Caco-2 (cell line): Measurements from ENCODE around the gene NMNAT3. TPM values are rescaled to one million over a fixed set of nuclear protein-coding genes. Genes with fewer than 3 reads are reported as not detected.

Source experiments
- BruUV-seq: library from RNA; stranded (reverse); fragments of 400-500 nt; replicated peaks from 2 replicates; lab custom pipeline; 2021; lab: Mats Ljungman, UMichigan
- CTCF ChIA-PET: fragments of 300-600 bp; sonication (Branson Sonifier 250); formaldehyde crosslinking; loops from one replicate; lab custom pipeline; 2022; ENCODE audit warnings: antibody characterized with exemption; lab: Charles Lee
- POLR2A ChIA-PET: fragments of 300-600 bp; sonication (Branson Sonifier 250); formaldehyde crosslinking; loops from one replicate; lab custom pipeline; 2022; ENCODE audit warnings: antibody characterized with exemption; lab: Charles Lee
- DNase-seq, 2 experiments: peaks; one replicate each; pipeline versions ENCODE4 v3.0.0 to v3.0.0-alpha.2; 2020 to 2022
- H3K27me3 ChIP-seq: replicated peaks from 2 replicates; pipeline ENCODE4 v1.6.0; 2011; ENCODE audit warnings: low read length; ENCODE audit not compliant: control insufficient read depth, insufficient read depth
- H3K36me3 ChIP-seq: 2 replicates; pipeline ENCODE4 v1.5.1; 2011; ENCODE audit warnings: low read length; ENCODE audit not compliant: control insufficient read depth, insufficient read depth
- H3K4me1 ChIP-seq: fragments of 250-450 bp; sonication (Bioruptor Pico); 2 replicates; pipeline ENCODE4 v1.5.1; 2020; ENCODE audit warnings: mild to moderate bottlenecking
- H3K4me3 ChIP-seq: 2 replicates; pipeline ENCODE4 v1.5.1; 2011; ENCODE audit warnings: low read depth, mild to moderate bottlenecking, control low read depth, low read length
- H3K9me3 ChIP-seq: fragments of 250-450 bp; sonication (Bioruptor Pico); 2 replicates; pipeline ENCODE4 v1.5.1; 2020; ENCODE audit warnings: mild to moderate bottlenecking, moderate library complexity
- H3K27ac Mint-ChIP-seq: one replicate; pipeline ENCODE4 v1.8.0; 2022; ENCODE audit warnings: mixed read lengths; ENCODE audit not compliant: unreplicated experiment
- H3K27me3 Mint-ChIP-seq: one replicate; pipeline ENCODE4 v1.8.0; 2022; ENCODE audit warnings: mixed read lengths; ENCODE audit not compliant: insufficient read depth, unreplicated experiment
- H3K36me3 Mint-ChIP-seq: one replicate; pipeline ENCODE4 v1.8.0; 2022; ENCODE audit warnings: mild to moderate bottlenecking, mixed read lengths; ENCODE audit not compliant: insufficient read depth, unreplicated experiment
- H3K4me1 Mint-ChIP-seq: one replicate; pipeline ENCODE4 v1.8.0; 2022; ENCODE audit warnings: low read depth, mixed read lengths; ENCODE audit not compliant: unreplicated experiment
- H3K4me3 Mint-ChIP-seq: one replicate; pipeline ENCODE4 v1.8.0; 2022; ENCODE audit warnings: mild to moderate bottlenecking, moderate library complexity, mixed read lengths; ENCODE audit not compliant: unreplicated experiment
- H3K9me3 Mint-ChIP-seq: one replicate; pipeline ENCODE4 v1.8.0; 2022; ENCODE audit warnings: mixed read lengths; ENCODE audit not compliant: unreplicated experiment
- CTCF ChIP-seq, 2 experiments: fragments of 200-600 bp in 1 of 2; IDR thresholded peaks; 1 replicate in 1 of 2; 2 replicates in 1 of 2; pipeline versions ENCODE4 v1.5.1 to v1.8.0; 2011 to 2022; ENCODE audit warnings: antibody characterized with exemption in 1 of 2, control low read depth in 1 of 2, inconsistent platforms in 1 of 2, low read depth in 1 of 2, low read length in 1 of 2, mild to moderate bottlenecking in 1 of 2, moderate library complexity in 1 of 2; ENCODE audit not compliant: insufficient read depth in 1 of 2, severe bottlenecking in 1 of 2, unreplicated experiment in 1 of 2
- intact Hi-C: fragments of 100-400 bp; cut with micrococcal nuclease; formaldehyde crosslinking; loops from one replicate; pipeline ENCODE4 v1.10.0; 2022; ENCODE audit not compliant: unreplicated experiment
- total RNA-seq: library from RNA; stranded (reverse); gene quantifications from 2 replicates; pipeline ENCODE4 v1.2.3, GENCODE V29; 2022

The NMNAT3 gene
- total RNA-seq, 1 experiment from 2014 or later = 17.6 TPM

GRCh38 chr3:139652561-139652960 lies 25.2 kb downstream of the NMNAT3 start:
- BruUV-seq = no TSS peak
- no peak for TF ChIP-seq CTCF (IDR thresholded peaks at IDR 0.05; ENCODE audit: insufficient read depth in 1 of 2, low read depth in 1 of 2, low read length in 1 of 2, severe bottlenecking in 1 of 2, unreplicated experiment in 1 of 2)
- ChIA-PET POLR2A (no interaction called here), CTCF (no interaction called here)
- H3K9me3 ChIP-seq = no peaks in the 10 kb centered on the region
- Mint-ChIP-seq H3K9me3 (no peaks in the 10 kb centered on the region), H3K27ac (peak overlapping the region; percentile 90), H3K4me3 (no peak overlapping the region), H3K4me1 (peaks cover 16% of the 10 kb centered on the region), H3K36me3 (peaks cover 18% of the 10 kb centered on the region), H3K27me3 (no peaks in the 10 kb centered on the region)
- H3K4me1 ChIP-seq = peaks cover 70% of the 10 kb centered on the region
- no peak overlapping the region for H3K4me3 ChIP-seq
- DNase-seq = no peak
- H3K27me3 ChIP-seq = no peaks in the 10 kb centered on the region
- intact Hi-C loops = loop anchor here (10.0 kb wide), 1 partner anchor 282 kb away; the partner anchor contains the start of gene CLSTN2
- H3K36me3 ChIP-seq = no peaks in the 10 kb centered on the region; the same call in 1 of the 2 replicates

GRCh38 chr3:139647866-139648435 lies 29.8 kb downstream of the NMNAT3 start:
- Mint-ChIP-seq H3K27ac (no peak overlapping the region), H3K4me3 (no peak overlapping the region), H3K4me1 (no peaks in the 10 kb centered on the region), H3K36me3 (peaks cover 8% of the 10 kb centered on the region), H3K9me3 (no peaks in the 10 kb centered on the region), H3K27me3 (no peaks in the 10 kb centered on the region)
- intact Hi-C loops = no loop called here
- Histone ChIP-seq H3K9me3 (no peaks in the 10 kb centered on the region), H3K4me3 (no peak overlapping the region), H3K4me1 (peaks cover 28% of the 10 kb centered on the region), H3K27me3 (no peaks in the 10 kb centered on the region), H3K36me3 (no peaks in the 10 kb centered on the region)
- no peak for TF ChIP-seq CTCF (IDR thresholded peaks at IDR 0.05; ENCODE audit: insufficient read depth in 1 of 2, low read depth in 1 of 2, low read length in 1 of 2, severe bottlenecking in 1 of 2, unreplicated experiment in 1 of 2)
- no peak for DNase-seq
- ChIA-PET CTCF (no interaction called here), POLR2A (no interaction called here)
- no TSS peak for BruUV-seq

DNA sequence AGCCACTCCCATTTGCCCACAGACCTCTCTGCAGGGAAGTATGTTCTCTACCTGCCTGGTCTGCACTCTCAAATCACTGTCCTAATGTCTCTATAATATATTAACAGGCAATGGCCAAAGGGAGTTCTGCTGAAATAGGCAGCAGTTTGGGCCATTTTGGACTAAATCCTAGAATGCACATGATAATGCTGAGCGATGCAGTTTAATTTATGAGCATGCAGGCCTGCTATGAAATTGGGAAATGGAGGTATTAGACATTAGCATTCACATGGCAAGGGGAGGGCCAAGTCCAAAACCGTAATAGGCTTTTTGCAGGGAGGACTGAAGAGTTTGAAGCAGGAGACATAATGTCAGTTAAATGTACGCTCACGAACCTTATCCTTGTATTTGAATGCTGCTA lies 31.3 kb downstream of the NMNAT3 start:
- CTCF ChIA-PET = no interaction called here
- H3K4me3 Mint-ChIP-seq = no peak overlapping the region
- BruUV-seq = no TSS peak

More for the DNA sequence above, 31.3 kb downstream of the NMNAT3 start:
- POLR2A ChIA-PET = no interaction called here
- peaks cover 14% of the 10 kb centered on the region for H3K4me1 ChIP-seq
- Mint-ChIP-seq H3K36me3 (peaks cover 8% of the 10 kb centered on the region), H3K9me3 (no peaks in the 10 kb centered on the region), H3K27ac (no peak overlapping the region), H3K27me3 (no peaks in the 10 kb centered on the region), H3K4me1 (no peaks in the 10 kb centered on the region)
- H3K27me3 ChIP-seq = no peaks in the 10 kb centered on the region
- no peak for DNase-seq
- intact Hi-C loops = no loop called here
- H3K4me3 ChIP-seq = no peak overlapping the region
- H3K9me3 ChIP-seq = no peaks in the 10 kb centered on the region
- TF ChIP-seq CTCF (IDR thresholded peaks at IDR 0.05; ENCODE audit: insufficient read depth in 1 of 2, low read depth in 1 of 2, low read length in 1 of 2, severe bottlenecking in 1 of 2, unreplicated experiment in 1 of 2) = no peak
- no peaks in the 10 kb centered on the region for H3K36me3 ChIP-seq
